GM21717 (cell line): ENCODE measurements around the gene ITSN1.

Experiments used
- ATAC-seq: cut with Tn5 transposase; IDR thresholded peaks from one replicate; pipeline ENCODE4 v1.9.1; 2021; ENCODE audit warnings: mild to moderate bottlenecking, moderate library complexity; ENCODE audit not compliant: unreplicated experiment

Gene ITSN1

GRCh38 chr21:33945652-33946270 is 303.5 kb downstream of the ITSN1 start:
- no peak for ATAC-seq

DNA sequence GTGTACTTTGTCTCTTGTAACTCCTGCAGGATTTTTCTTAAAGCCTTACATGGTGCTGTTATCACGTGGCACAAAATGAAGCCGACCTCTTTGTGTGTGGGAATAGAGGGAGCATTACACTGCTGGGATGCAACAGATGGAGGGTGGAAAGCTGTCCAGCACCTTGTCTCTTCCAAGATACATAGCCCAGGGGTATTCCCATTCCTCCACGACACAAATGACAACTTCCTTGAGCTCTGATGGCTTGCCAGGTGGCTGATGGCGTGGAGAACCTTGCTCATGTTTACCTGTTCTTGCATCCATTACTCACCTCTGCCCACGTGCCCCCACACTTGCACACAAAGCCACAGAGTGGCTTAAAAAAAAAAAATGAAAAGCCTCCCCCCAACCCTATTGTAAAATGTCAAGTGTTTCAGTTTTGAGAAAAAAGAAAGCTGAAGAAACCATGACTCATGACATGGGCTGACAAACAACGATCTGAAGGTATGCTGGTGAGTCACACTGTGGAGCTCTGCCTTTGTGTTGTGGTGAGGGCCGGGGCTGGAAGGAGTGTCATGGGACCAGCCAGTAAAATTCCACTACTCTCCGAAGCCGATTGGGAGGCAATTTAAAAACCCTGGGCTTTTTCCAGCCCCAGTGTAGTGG is 305.3 kb downstream of the ITSN1 start:
- ATAC-seq = peak; percentile 54

- ATAC-seq = peak; percentile 44
Observed at GRCh38 chr21:33948096-33948950, 306.0 kb downstream of the ITSN1 start.

- ATAC-seq = no peak
Observed at GRCh38 chr21:33948951-33949444, 306.7 kb downstream of the ITSN1 start.
